T47D (cell line): Measurements from ENCODE around the gene FAM117A.

Source experiments
- DNase-seq, 2 experiments: peaks; one replicate each; pipeline versions ENCODE4 v3.0.0 to v3.0.0-alpha.2; 2011 to 2012; ENCODE audit warnings: low read depth in 1 of 2, low spot score in 1 of 2
- JUND ChIP-seq: IDR thresholded peaks from 2 replicates; pipeline ENCODE4 v1.6.1; 2012; ENCODE audit warnings: low read depth
- in situ Hi-C: cut with HindIII; loops from 2 replicates; pipeline ENCODE4 v1.10.0; 2016; ENCODE audit warnings: low sequenced_read_pairs, low pct_unique_long_range_greater_than_20kb

The FAM117A gene

GRCh38 chr17:49742166-49742638, 21.7 kb downstream of the FAM117A start:
- in situ Hi-C loops: no loop called here
- DNase-seq: no peak
- TF ChIP-seq JUND: no peak

- no peak for DNase-seq
Measured at GRCh38 chr17:49741692-49742076, 22.2 kb downstream of the FAM117A start.

GRCh38 chr17:49741009-49741691, 22.8 kb downstream of the FAM117A start:
- no peak for TF ChIP-seq JUND
- in situ Hi-C loops: no loop called here
- no peak for DNase-seq

More at GRCh38 chr17:49741692-49742076, 22.2 kb downstream of the FAM117A start:
- in situ Hi-C loops: no loop called here
- no peak for TF ChIP-seq JUND

GRCh38 chr17:49739641-49740271, 24.2 kb downstream of the FAM117A start:
- no peak for DNase-seq
- TF ChIP-seq JUND: no peak
- in situ Hi-C loops: no loop called here

GRCh38 chr17:49738456-49739163, 25.3 kb downstream of the FAM117A start:
- in situ Hi-C loops: no loop called here
- no peak for TF ChIP-seq JUND
- no peak for DNase-seq

GRCh38 chr17:49734515-49735490, 29.1 kb downstream of the FAM117A start:
- in situ Hi-C loops: no loop called here
- TF ChIP-seq JUND: no peak
- DNase-seq: no peak

- in situ Hi-C loops: no loop called here
Measured at GRCh38 chr17:49731435-49731831, 32.5 kb downstream of the FAM117A start.

GRCh38 chr17:49730785-49731434, 33.0 kb downstream of the FAM117A start:
- in situ Hi-C loops: no loop called here
- TF ChIP-seq JUND: no peak

More at GRCh38 chr17:49731435-49731831, 32.5 kb downstream of the FAM117A start:
- no peak for TF ChIP-seq JUND
- DNase-seq: no peak

GRCh38 chr17:49730078-49730784, 33.7 kb downstream of the FAM117A start:
- no peak for TF ChIP-seq JUND
- DNase-seq: no peak

More at GRCh38 chr17:49730785-49731434, 33.0 kb downstream of the FAM117A start:
- no peak for DNase-seq

GRCh38 chr17:49729069-49729468, 34.9 kb downstream of the FAM117A start:
- no peak for TF ChIP-seq JUND
- no peak for DNase-seq
- in situ Hi-C loops: no loop called here

More at GRCh38 chr17:49730078-49730784, 33.7 kb downstream of the FAM117A start:
- in situ Hi-C loops: no loop called here

GRCh38 chr17:49728425-49728824, 35.5 kb downstream of the FAM117A start:
- no peak for DNase-seq
- in situ Hi-C loops: no loop called here
- TF ChIP-seq JUND: no peak
